Measurements from ENCODE around the gene SLC39A8.
"Not testable (repeated sequence)": the region's sequence is repeated elsewhere in the genome, so short reads cannot be mapped to it uniquely, and the experiment has no call there.

Gene SLC39A8

DNA sequence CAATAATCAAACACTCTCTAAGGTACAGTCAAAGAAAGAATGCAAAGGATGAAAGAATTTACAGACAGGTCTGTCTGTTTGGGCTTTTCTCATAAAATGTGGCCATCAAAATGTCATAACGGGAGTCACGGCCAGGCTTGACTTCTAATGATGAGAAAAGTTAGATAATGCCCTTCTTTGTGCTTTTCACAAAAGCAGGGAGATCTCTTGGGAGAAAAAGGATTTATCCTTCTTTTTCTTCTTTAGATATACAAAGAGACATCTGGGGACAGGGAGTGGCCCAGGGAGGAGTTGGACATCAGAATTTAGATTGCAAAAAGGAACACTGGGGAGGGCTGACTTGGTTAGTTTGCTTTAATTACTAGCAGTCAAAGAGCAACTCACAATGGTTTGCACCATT is 93.1 kb downstream of the SLC39A8 start:
- TF ChIP-seq, protein P1, sequence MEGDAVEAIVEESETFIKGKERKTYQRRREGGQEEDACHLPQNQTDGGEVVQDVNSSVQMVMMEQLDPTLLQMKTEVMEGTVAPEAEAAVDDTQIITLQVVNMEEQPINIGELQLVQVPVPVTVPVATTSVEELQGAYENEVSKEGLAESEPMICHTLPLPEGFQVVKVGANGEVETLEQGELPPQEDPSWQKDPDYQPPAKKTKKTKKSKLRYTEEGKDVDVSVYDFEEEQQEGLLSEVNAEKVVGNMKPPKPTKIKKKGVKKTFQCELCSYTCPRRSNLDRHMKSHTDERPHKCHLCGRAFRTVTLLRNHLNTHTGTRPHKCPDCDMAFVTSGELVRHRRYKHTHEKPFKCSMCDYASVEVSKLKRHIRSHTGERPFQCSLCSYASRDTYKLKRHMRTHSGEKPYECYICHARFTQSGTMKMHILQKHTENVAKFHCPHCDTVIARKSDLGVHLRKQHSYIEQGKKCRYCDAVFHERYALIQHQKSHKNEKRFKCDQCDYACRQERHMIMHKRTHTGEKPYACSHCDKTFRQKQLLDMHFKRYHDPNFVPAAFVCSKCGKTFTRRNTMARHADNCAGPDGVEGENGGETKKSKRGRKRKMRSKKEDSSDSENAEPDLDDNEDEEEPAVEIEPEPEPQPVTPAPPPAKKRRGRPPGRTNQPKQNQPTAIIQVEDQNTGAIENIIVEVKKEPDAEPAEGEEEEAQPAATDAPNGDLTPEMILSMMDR (IDR thresholded peaks at IDR 0.05; ENCODE audit: control extremely low read depth, extremely low read depth, low read depth, missing control alignments) = no peak
- ChIA-PET POLR2A (no interaction called here), CTCF (interaction anchor here (0.8 to 1.4 kb wide), 3 partner anchors 8 to 29 kb away, joined by 3 to 6 read pairs (median 4); no protein-coding TSS in a partner anchor)

GRCh38 chr4:102250341-102250740 is 94.9 kb downstream of the SLC39A8 start:
- TF ChIP-seq, protein P1 (IDR thresholded peaks at IDR 0.05; ENCODE audit: control extremely low read depth, extremely low read depth, low read depth, missing control alignments) = no peak

More for the DNA sequence above, 93.1 kb downstream of the SLC39A8 start:
- no peak for DNase-seq (ENCODE audit: extremely low spot score)

DNA sequence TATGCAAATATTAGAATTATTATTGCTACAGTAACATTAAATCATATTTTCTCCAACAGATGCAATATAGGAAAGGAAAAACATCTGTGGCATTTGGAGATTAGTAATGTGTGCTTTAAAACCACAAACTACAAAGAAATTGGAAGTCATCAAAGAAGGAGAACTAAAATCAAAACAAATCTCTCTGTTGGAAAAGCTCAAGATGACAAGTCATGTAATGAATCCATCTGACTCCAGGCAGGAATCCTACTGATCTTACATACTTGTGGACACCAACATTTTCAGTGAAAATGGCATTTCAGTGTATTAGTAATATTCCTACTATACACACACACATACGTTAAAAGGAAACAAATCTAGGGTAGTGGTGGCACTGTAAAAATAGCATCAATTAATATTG is 98.2 kb downstream of the SLC39A8 start:
- TF ChIP-seq, protein P1 (IDR thresholded peaks at IDR 0.05; ENCODE audit: control extremely low read depth, extremely low read depth, low read depth, missing control alignments) = no peak
- ChIA-PET CTCF (interaction anchor here (0.8 to 1.7 kb wide), 5 partner anchors 10 to 15 kb away, joined by 3 to 7 read pairs (median 3); no protein-coding TSS in a partner anchor), POLR2A (no interaction called here)
- DNase-seq (ENCODE audit: extremely low spot score) = no peak

More at GRCh38 chr4:102250341-102250740, 94.9 kb downstream of the SLC39A8 start:
- POLR2A ChIA-PET = no interaction called here
- CTCF ChIA-PET = no interaction called here
- DNase-seq (ENCODE audit: extremely low spot score) = no peak

GRCh38 chr4:102246416-102246815 is 98.9 kb downstream of the SLC39A8 start:
- no peak for DNase-seq (ENCODE audit: extremely low spot score)
- ChIA-PET CTCF (interaction anchor here (0.8 to 1.7 kb wide), 5 partner anchors 11 to 16 kb away, joined by 3 to 7 read pairs (median 3); no protein-coding TSS in a partner anchor), POLR2A (no interaction called here)
- TF ChIP-seq, protein P1 (IDR thresholded peaks at IDR 0.05; ENCODE audit: control extremely low read depth, extremely low read depth, low read depth, missing control alignments) = no peak

DNA sequence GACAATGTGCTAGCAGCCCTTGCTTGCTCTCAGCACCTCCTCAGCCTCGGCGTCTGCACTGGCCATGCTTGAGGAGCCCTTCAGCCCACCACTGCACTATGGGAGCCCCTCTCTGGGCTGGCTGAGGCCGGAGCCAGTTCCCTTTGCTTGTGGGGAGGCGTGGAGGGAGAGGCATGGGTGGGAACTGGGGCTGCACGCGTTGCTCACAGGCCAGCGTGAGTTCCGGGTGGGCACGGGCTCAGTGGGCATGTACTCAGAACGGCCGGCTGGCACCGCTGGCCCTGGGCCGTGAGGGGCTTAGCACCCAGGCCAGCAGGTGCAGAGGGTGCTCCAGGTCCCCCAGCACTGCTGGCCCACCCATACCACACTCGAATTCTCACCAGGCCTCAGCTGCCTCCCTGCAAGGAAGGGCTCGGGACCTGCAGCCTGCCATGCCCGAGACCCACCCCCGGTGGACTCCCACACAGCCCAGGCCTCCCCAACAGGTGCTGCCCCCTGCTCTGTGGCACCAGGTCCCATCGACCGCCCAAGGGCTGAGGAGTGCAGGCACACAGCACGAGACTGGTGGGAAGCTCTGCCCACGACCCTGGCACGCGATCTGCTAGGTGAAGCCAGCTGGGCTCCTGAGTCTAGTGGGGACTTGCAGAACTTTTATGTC is 100.3 kb downstream of the SLC39A8 start:
- ChIA-PET CTCF (interaction anchor here (1.7 kb wide), 1 partner anchor 10 kb away, joined by 4 read pairs; no protein-coding TSS in a partner anchor), POLR2A (no interaction called here)
- DNase-seq (ENCODE audit: extremely low spot score) = no peak
- TF ChIP-seq, protein P1 (IDR thresholded peaks at IDR 0.05; ENCODE audit: control extremely low read depth, extremely low read depth, low read depth, missing control alignments) = no peak

- DNase-seq (ENCODE audit: extremely low spot score); POLR2A ChIA-PET; CTCF ChIA-PET: not testable (repeated sequence)
These were observed 102.0 kb downstream of the SLC39A8 start for GRCh38 chr4:102243296-102243695.

GRCh38 chr4:102234243-102234838 is 110.9 kb downstream of the SLC39A8 start:
- ChIA-PET POLR2A (no interaction called here), CTCF (interaction anchor here (0.8 to 1.9 kb wide), 4 partner anchors 11 to 28 kb away, joined by 3 to 5 read pairs (median 4); no protein-coding TSS in a partner anchor)
- TF ChIP-seq, protein P1 (IDR thresholded peaks at IDR 0.05; ENCODE audit: control extremely low read depth, extremely low read depth, low read depth, missing control alignments) = no peak
- no peak for DNase-seq (ENCODE audit: extremely low spot score)

Data from GM10248 (cell line).